Endodermal cell (in vitro differentiated cells): Measurements from ENCODE around the gene PRLH. TPM values are rescaled to one million over a fixed set of nuclear protein-coding genes. Genes with fewer than 3 reads are reported as not detected.

Experiments
- DNase-seq: peaks from one replicate; pipeline ENCODE4 v3.0.0-alpha.2; 2017
- H3K27ac ChIP-seq: 2 replicates; pipeline ENCODE4 v1.5.1; 2013; ENCODE audit warnings: mild to moderate bottlenecking, low read depth, low read length, moderate library complexity
- H3K27me3 ChIP-seq: 2 replicates; pipeline ENCODE4 v1.6.1; 2013; ENCODE audit warnings: mild to moderate bottlenecking, low read length, moderate library complexity; ENCODE audit not compliant: insufficient read depth, control insufficient read depth, poor library complexity, severe bottlenecking
- H3K36me3 ChIP-seq: 2 replicates; pipeline ENCODE4 v1.7.0; 2013; ENCODE audit warnings: mild to moderate bottlenecking, low read length, moderate library complexity; ENCODE audit not compliant: control insufficient read depth, insufficient read depth
- H3K4me1 ChIP-seq: one replicate; pipeline ENCODE4 v1.7.0; 2013; ENCODE audit warnings: low read length; ENCODE audit not compliant: control insufficient read depth, insufficient read depth
- H3K4me3 ChIP-seq: 2 replicates; pipeline ENCODE4 v1.5.1; 2013; ENCODE audit warnings: mild to moderate bottlenecking, low read length, moderate library complexity
- H3K9ac ChIP-seq: 2 replicates; pipeline ENCODE4 v1.6.1; 2013; ENCODE audit warnings: mild to moderate bottlenecking, low read length, moderate library complexity; ENCODE audit not compliant: poor library complexity, severe bottlenecking; ENCODE audit errors: extremely low read depth
- H3K9me3 ChIP-seq: 2 replicates; pipeline ENCODE4 v1.6.1; 2013; ENCODE audit warnings: mild to moderate bottlenecking, low read length, moderate library complexity; ENCODE audit not compliant: control insufficient read depth
- H3K27ac Mint-ChIP-seq: 2 replicates; pipeline ENCODE4 v1.8.0; 2020; ENCODE audit warnings: mixed read lengths
- H3K27me3 Mint-ChIP-seq: 2 replicates; pipeline ENCODE4 v1.8.0; 2021; ENCODE audit warnings: mild to moderate bottlenecking, mixed read lengths; ENCODE audit not compliant: insufficient read depth
- H3K36me3 Mint-ChIP-seq: 2 replicates; pipeline ENCODE4 v1.8.0; 2020; ENCODE audit warnings: low read depth, mixed read lengths
- H3K4me1 Mint-ChIP-seq: 2 replicates; pipeline ENCODE4 v1.8.0; 2020; ENCODE audit warnings: mixed read lengths
- H3K4me3 Mint-ChIP-seq: 2 replicates; pipeline ENCODE4 v1.8.0; 2020; ENCODE audit warnings: mild to moderate bottlenecking, moderate library complexity, mixed read lengths
- H3K9me3 Mint-ChIP-seq: 2 replicates; pipeline ENCODE4 v1.8.0; 2020; ENCODE audit warnings: mild to moderate bottlenecking, mixed read lengths
- CTCF ChIP-seq: fragments of 200-600 bp; sonication (generic); conservative IDR thresholded peaks from 2 replicates; pipeline ENCODE4 v1.5.0; 2021; ENCODE audit warnings: antibody characterized with exemption, mild to moderate bottlenecking
- WGBS, 2 experiments: methylation state at CpG; one replicate each; pipeline versions ENCODE4 v1.1.5 to v1.1.7; 2013; ENCODE audit warnings: missing lambda C conversion rate in 2 of 2, mixed read lengths in 1 of 2; ENCODE audit not compliant: insufficient coverage in 1 of 2, insufficient read length in 1 of 2; 5-methylcytosine and 5-hydroxymethylcytosine counted together
- long read RNA-seq, 4 experiments: library from polyadenylated mRNA in 2 of 4; library from RNA in 1 of 4; library from capped mRNA in 1 of 4; stranded (forward) in 3 of 4; unstranded in 1 of 4; transcript quantifications; one replicate each; pipeline ENCODE4 v2.0.0, GENCODE V29; 2020 to 2021; ENCODE audit warnings: inconsistent platforms in 1 of 4
- polyA plus RNA-seq, 2 experiments: library from polyadenylated mRNA; stranded (reverse); fragments of 50-300 nt; gene quantifications; one replicate each; pipeline ENCODE4 v1.2.3, GENCODE V29; 2013
- total RNA-seq, 2 donors: library from RNA; stranded (reverse); fragmentation: NEBNext Ultra II Directional in 1 of 2; extraction: Animal tissue kit (Norgen Biotek cat#: 25700) in 1 of 2; gene quantifications; 2 replicates in 1 of 2; 3 replicates in 1 of 2; pipeline ENCODE4 v1.2.1, GENCODE V29; 2021

The PRLH gene, protein sequence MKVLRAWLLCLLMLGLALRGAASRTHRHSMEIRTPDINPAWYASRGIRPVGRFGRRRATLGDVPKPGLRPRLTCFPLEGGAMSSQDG
- total RNA-seq = not detected
- polyA plus RNA-seq (2013, experiment 1 of 2) = not detected
- not detected for polyA plus RNA-seq (2013, experiment 2 of 2)
- long read RNA-seq, experiment 1 = 0 reads
- long read RNA-seq, experiment 2 = 0 reads
- long read RNA-seq, experiment 3 = 0 reads
- long read RNA-seq, experiment 4 = 0 reads

DNA sequence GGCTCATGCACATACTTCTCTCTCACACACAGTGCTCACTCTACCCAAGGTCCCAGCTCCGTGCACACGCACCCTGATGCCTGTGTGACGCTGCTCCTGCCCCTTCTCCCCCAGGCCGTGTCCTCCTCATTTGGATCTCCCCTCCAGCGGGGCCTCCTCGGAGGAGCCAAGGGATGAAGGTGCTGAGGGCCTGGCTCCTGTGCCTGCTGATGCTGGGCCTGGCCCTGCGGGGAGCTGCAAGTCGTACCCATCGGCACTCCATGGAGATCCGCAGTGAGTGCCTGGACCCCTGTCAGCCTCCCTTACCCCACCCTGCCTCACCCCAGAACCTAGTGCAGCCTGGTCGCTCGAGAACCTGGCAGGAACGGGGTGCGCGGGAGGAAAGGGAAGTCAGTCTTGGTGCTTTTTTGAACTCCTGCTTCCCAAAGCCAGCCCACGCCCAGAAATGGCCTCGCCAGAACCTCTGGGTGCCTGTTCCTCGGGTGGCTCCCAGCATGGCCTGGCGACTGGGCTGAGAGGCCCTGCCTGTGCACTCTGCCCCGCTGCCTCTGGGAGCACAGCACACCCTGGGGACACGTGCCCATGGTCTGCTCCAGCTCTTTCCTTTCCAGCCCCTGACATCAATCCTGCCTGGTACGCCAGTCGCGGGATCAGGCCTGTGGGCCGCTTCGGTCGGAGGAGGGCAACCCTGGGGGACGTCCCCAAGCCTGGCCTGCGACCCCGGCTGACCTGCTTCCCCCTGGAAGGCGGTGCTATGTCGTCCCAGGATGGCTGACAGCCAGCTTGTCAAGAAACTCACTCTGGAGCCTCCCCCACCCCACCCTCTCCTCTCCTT, at the start of gene PRLH:
Gene PRLH (plus strand): TSS at position 174 of the 835 bp plus-strand sequence. CDS start 0 bp downstream, at position 174.
- no peaks in the 10 kb centered on the region for H3K4me1 Mint-ChIP-seq
- no peaks in the 10 kb centered on the region for H3K27me3 Mint-ChIP-seq
- Histone ChIP-seq H3K4me1 (no peaks in the 10 kb centered on the region), H3K4me3 (no peak within 1 kb of the TSS), H3K36me3 (no peaks in the 10 kb centered on the region), H3K9ac (no peak within 1 kb of the TSS), H3K27ac (no peak within 1 kb of the TSS), H3K27me3 (no peaks in the 10 kb centered on the region), H3K9me3 (no peaks in the 10 kb centered on the region)
- H3K4me3 Mint-ChIP-seq = no peak within 1 kb of the TSS
- WGBS, 2 experiments = 88 to 90% methylated on average over 22 to 32 of the region's 32 CpGs
- H3K9me3 Mint-ChIP-seq = peaks cover 2% of the 10 kb centered on the region
- no peak within 1 kb of the TSS for H3K27ac Mint-ChIP-seq
- peaks cover 1% of the 10 kb centered on the region for H3K36me3 Mint-ChIP-seq
- no peak for TF ChIP-seq CTCF
- DNase-seq = no peak

- no peak overlapping the region for H3K27ac Mint-ChIP-seq
- WGBS, 2 experiments = 93 to 95% methylated on average over 4 of the region's 4 CpGs
- Histone ChIP-seq H3K9me3 (no peaks in the 10 kb centered on the region), H3K4me3 (no peak overlapping the region), H3K36me3 (no peaks in the 10 kb centered on the region), H3K27ac (no peak overlapping the region), H3K27me3 (no peaks in the 10 kb centered on the region), H3K4me1 (no peaks in the 10 kb centered on the region), H3K9ac (no peak overlapping the region)
- H3K36me3 Mint-ChIP-seq = no peaks in the 10 kb centered on the region
- no peak overlapping the region for H3K4me3 Mint-ChIP-seq
- no peaks in the 10 kb centered on the region for H3K27me3 Mint-ChIP-seq
- no peak for TF ChIP-seq CTCF
- no peaks in the 10 kb centered on the region for H3K9me3 Mint-ChIP-seq
- DNase-seq = no peak
- peaks cover 4% of the 10 kb centered on the region for H3K4me1 Mint-ChIP-seq
Measured at GRCh38 chr2:237517163-237517562, 49.2 kb upstream of the PRLH start.

GRCh38 chr2:237517990-237518389, 48.4 kb upstream of the PRLH start:
- WGBS, 2 experiments = 71 to 91% methylated on average over 1 of the region's 1 CpG
- no peak overlapping the region for H3K4me3 Mint-ChIP-seq

More at GRCh38 chr2:237517990-237518389, 48.4 kb upstream of the PRLH start:
- H3K4me1 Mint-ChIP-seq = peaks cover 3% of the 10 kb centered on the region
- no peaks in the 10 kb centered on the region for H3K36me3 ChIP-seq
- H3K27ac Mint-ChIP-seq = no peak overlapping the region
- H3K9me3 Mint-ChIP-seq = no peaks in the 10 kb centered on the region
- no peaks in the 10 kb centered on the region for H3K4me1 ChIP-seq
- no peak overlapping the region for H3K4me3 ChIP-seq
- TF ChIP-seq CTCF = no peak
- H3K9me3 ChIP-seq = no peaks in the 10 kb centered on the region
- no peak overlapping the region for H3K9ac ChIP-seq
- no peak for DNase-seq
- no peaks in the 10 kb centered on the region for H3K27me3 ChIP-seq
- H3K27ac ChIP-seq = no peak overlapping the region
- no peaks in the 10 kb centered on the region for H3K36me3 Mint-ChIP-seq
- no peaks in the 10 kb centered on the region for H3K27me3 Mint-ChIP-seq
